Endothelial cell of umbilical vein (primary cell): Measurements from ENCODE around the gene FANCI. TPM values are rescaled to one million over a fixed set of nuclear protein-coding genes. Genes with fewer than 3 reads are reported as not detected.

ENCODE experiments used
- BruUV-seq: library from RNA; stranded (reverse); fragments of 400-500 nt; replicated peaks from 2 replicates; lab custom pipeline; 2021; lab: Mats Ljungman, UMichigan
- CTCF ChIA-PET: fragments of 300-600, 350-600 bp; sonication (Branson Sonifier 250); formaldehyde crosslinking; loops from one replicate; lab custom pipeline; 2021; ENCODE audit warnings: antibody characterized with exemption, inconsistent platforms; lab: Charles Lee
- POLR2A ChIA-PET: fragments of 300-600, 350-600 bp; sonication (Branson Sonifier 250); formaldehyde crosslinking; loops from one replicate; lab custom pipeline; 2021; ENCODE audit warnings: antibody characterized with exemption, inconsistent platforms; lab: Charles Lee
- DNase-seq: peaks from one replicate; pipeline ENCODE4 v3.0.0-alpha.2; 2011; ENCODE audit warnings: low read depth, low spot score
- FAIRE-seq: peaks from 2 replicates; lab custom pipeline; 2011; peaks lifted over from hg19 to GRCh38; lab: Jason Lieb, UNC
- H2AFZ ChIP-seq: 2 replicates; pipeline ENCODE4 v1.6.0; 2012; ENCODE audit warnings: low read depth, low read length, control low read depth, inconsistent platforms
- H3K27ac ChIP-seq: 2 replicates; pipeline ENCODE4 v1.5.1; 2011; ENCODE audit warnings: low read depth, mild to moderate bottlenecking, control low read depth, low read length, moderate library complexity; ENCODE audit not compliant: insufficient read depth
- H3K27me3 ChIP-seq, 2 experiments: 2 replicates each; pipeline versions ENCODE4 v1.6.0 to v1.6.1; 2011; ENCODE audit warnings: low read length in 2 of 2, mixed read lengths in 1 of 2; ENCODE audit not compliant: control insufficient read depth in 2 of 2, insufficient read depth in 2 of 2
- H3K36me3 ChIP-seq, 2 experiments: 2 replicates in 1 of 2; 3 replicates in 1 of 2; pipeline ENCODE4 v1.5.1; 2011; ENCODE audit warnings: low read length in 2 of 2, mild to moderate bottlenecking in 1 of 2, moderate library complexity in 1 of 2; ENCODE audit not compliant: control insufficient read depth in 2 of 2, insufficient read depth in 2 of 2; ENCODE audit errors: extremely low read depth in 1 of 2
- H3K4me1 ChIP-seq: 3 replicates; pipeline ENCODE4 v1.5.1; 2011; ENCODE audit warnings: mild to moderate bottlenecking, low read length; ENCODE audit not compliant: control insufficient read depth, insufficient read depth; ENCODE audit errors: extremely low read depth
- H3K4me2 ChIP-seq: 2 replicates; pipeline ENCODE4 v1.6.1; 2011; ENCODE audit warnings: low read length, control low read depth, mixed read lengths; ENCODE audit not compliant: insufficient read depth
- H3K4me3 ChIP-seq, 3 experiments: fragments of 200-600 bp in 1 of 3; sonication (generic), shearing (Covaris generic) in 1 of 3; replicated peaks in 1 of 3; 2 replicates each; pipeline ENCODE4 v1.5.1; 2011 to 2016; ENCODE audit warnings: control low read depth in 3 of 3, low read length in 3 of 3, mild to moderate bottlenecking in 2 of 3, inconsistent platforms in 1 of 3, low read depth in 1 of 3, moderate library complexity in 1 of 3; ENCODE audit not compliant: insufficient read depth in 1 of 3
- H3K79me2 ChIP-seq: 2 replicates; pipeline ENCODE4 v1.6.0; 2012; ENCODE audit warnings: low read length, inconsistent platforms; ENCODE audit not compliant: control insufficient read depth, insufficient read depth
- H3K9ac ChIP-seq: replicated peaks from 2 replicates; pipeline ENCODE3; 2011; ENCODE audit warnings: low read length, control low read depth; ENCODE audit not compliant: insufficient read depth; ENCODE audit errors: extremely low read depth
- H3K9me1 ChIP-seq: replicated peaks from 3 replicates; pipeline ENCODE4 v1.6.0; 2011; ENCODE audit warnings: mild to moderate bottlenecking, low read length; ENCODE audit not compliant: control insufficient read depth, insufficient read depth; ENCODE audit errors: extremely low read depth
- H3K9me3 ChIP-seq: replicated peaks from 2 replicates; pipeline ENCODE4 v1.5.1; 2012; ENCODE audit warnings: low read length, inconsistent platforms; ENCODE audit not compliant: control insufficient read depth, insufficient read depth
- H4K20me1 ChIP-seq: replicated peaks from 2 replicates; pipeline ENCODE3; 2011; ENCODE audit warnings: mild to moderate bottlenecking, low read length; ENCODE audit not compliant: control insufficient read depth, insufficient read depth; ENCODE audit errors: extremely low read depth
- EZH2 ChIP-seq: IDR thresholded peaks from 2 replicates; pipeline ENCODE4 v1.6.1; 2012; ENCODE audit warnings: borderline replicate concordance, low read depth, mild to moderate bottlenecking, moderate library complexity, low read length, inconsistent platforms; ENCODE audit not compliant: severe bottlenecking
- FOS ChIP-seq: IDR thresholded peaks from 2 replicates; pipeline ENCODE4 v1.6.1; 2011; ENCODE audit warnings: mild to moderate bottlenecking, low read length, moderate library complexity, borderline replicate concordance; ENCODE audit not compliant: insufficient read depth
- GATA2 ChIP-seq: IDR thresholded peaks from 2 replicates; pipeline ENCODE4 v1.7.0; 2011; ENCODE audit warnings: low read depth, mild to moderate bottlenecking, moderate library complexity, mixed read lengths, low read length; ENCODE audit not compliant: insufficient read length, insufficient read depth
- JUN ChIP-seq: IDR thresholded peaks from 2 replicates; pipeline ENCODE4 v1.6.1; 2011; ENCODE audit warnings: borderline replicate concordance, low read depth; ENCODE audit not compliant: insufficient read length, insufficient read depth
- MAX ChIP-seq: IDR thresholded peaks from 2 replicates; pipeline ENCODE4 v1.6.1; 2011; ENCODE audit not compliant: insufficient read depth, insufficient read length
- MYC ChIP-seq: IDR thresholded peaks from one replicate; pipeline ENCODE4 v1.6.1; 2011; ENCODE audit warnings: mild to moderate bottlenecking, low read depth, low read length
- POLR2A ChIP-seq: IDR thresholded peaks from 2 replicates; pipeline ENCODE4 v1.6.1; 2012; ENCODE audit warnings: low read depth, mild to moderate bottlenecking, control low read depth, low read length
- POLR2AphosphoS5 ChIP-seq: IDR thresholded peaks from 2 replicates; pipeline ENCODE4 v1.6.1; 2012; ENCODE audit warnings: low read depth, mild to moderate bottlenecking, control low read depth, low read length, moderate library complexity; ENCODE audit not compliant: insufficient read depth
- dilution Hi-C: fragments of 300-500 bp; cut with MboI; formaldehyde crosslinking; loops from one replicate; pipeline ENCODE4 v1.15.0; 2019; ENCODE audit warnings: low sequenced_read_pairs; ENCODE audit not compliant: extremely low pct_ligation_motif_present
- intact Hi-C: fragments of 100-400 bp; cut with micrococcal nuclease; formaldehyde crosslinking; loops from one replicate; pipeline ENCODE4 v1.10.0; 2022
- polyA plus RNA-seq, 4 experiments: library from polyadenylated mRNA; depleted of rRNA in 3 of 4; stranded (reverse) in 3 of 4; unstranded in 1 of 4; fragments of >200 nt; gene quantifications; 2 replicates each; pipeline versions ENCODE4 v1.2.1 to v1.2.3, GENCODE V29; 2011 to 2012; ENCODE audit warnings: missing spikeins in 1 of 4
- total RNA-seq: library from RNA; stranded (reverse); gene quantifications from 2 replicates; pipeline ENCODE4 v1.2.3, GENCODE V29; 2021
- TF ChIP-seq, protein P1 (sequence below), 2 donors: IDR thresholded peaks; 1 replicate in 1 of 2; 2 replicates in 1 of 2; pipeline ENCODE4 v1.5.1; 2011; ENCODE audit warnings: low read length in 2 of 2, mild to moderate bottlenecking in 2 of 2, moderate library complexity in 2 of 2, control low read depth in 1 of 2, inconsistent platforms in 1 of 2, low read depth in 1 of 2; ENCODE audit not compliant: insufficient read depth in 1 of 2; ENCODE audit errors: extremely low read depth in 1 of 2

Gene FANCI
- total and polyA plus RNA-seq, 2 donors (not counting 3 experiments of a cell fraction or from before 2014, with no cell fraction given) = 10.8 to 74.7 TPM

DNA sequence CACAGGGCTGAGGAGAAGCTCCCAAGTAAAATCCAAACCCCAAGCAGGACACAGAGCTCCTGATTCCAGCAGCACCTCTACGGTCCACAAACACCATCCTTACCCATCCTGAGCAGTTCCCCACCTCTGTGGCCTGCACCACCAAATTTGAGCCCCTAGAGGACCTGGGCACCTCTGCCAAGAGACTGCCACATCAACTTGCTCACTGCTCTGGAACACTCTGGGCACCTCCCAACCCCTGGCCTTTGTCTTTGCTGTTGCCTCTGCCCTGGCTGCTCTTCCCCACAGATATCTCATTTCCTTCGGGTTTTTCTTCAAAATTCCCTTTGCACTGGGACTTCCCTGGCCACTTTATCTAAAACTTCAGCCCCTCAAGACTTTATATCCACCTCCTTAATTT, 28.2 kb upstream of the FANCI start:
- H3K79me2 ChIP-seq = no peaks in the 10 kb centered on the region
- no TSS peak for BruUV-seq
- POLR2A ChIA-PET = no interaction called here
- FAIRE-seq (no peak), DNase-seq (no peak)
- no peaks in the 10 kb centered on the region for H4K20me1 ChIP-seq
- no peak overlapping the region for H3K4me2 ChIP-seq
- TF ChIP-seq GATA2 (no peak), MAX (no peak), MYC (no peak), POLR2A (no peak), FOS (no peak), EZH2 (no peak), JUN (no peak), POLR2AphosphoS5 (no peak)
- TF ChIP-seq, protein P1, sequence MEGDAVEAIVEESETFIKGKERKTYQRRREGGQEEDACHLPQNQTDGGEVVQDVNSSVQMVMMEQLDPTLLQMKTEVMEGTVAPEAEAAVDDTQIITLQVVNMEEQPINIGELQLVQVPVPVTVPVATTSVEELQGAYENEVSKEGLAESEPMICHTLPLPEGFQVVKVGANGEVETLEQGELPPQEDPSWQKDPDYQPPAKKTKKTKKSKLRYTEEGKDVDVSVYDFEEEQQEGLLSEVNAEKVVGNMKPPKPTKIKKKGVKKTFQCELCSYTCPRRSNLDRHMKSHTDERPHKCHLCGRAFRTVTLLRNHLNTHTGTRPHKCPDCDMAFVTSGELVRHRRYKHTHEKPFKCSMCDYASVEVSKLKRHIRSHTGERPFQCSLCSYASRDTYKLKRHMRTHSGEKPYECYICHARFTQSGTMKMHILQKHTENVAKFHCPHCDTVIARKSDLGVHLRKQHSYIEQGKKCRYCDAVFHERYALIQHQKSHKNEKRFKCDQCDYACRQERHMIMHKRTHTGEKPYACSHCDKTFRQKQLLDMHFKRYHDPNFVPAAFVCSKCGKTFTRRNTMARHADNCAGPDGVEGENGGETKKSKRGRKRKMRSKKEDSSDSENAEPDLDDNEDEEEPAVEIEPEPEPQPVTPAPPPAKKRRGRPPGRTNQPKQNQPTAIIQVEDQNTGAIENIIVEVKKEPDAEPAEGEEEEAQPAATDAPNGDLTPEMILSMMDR (IDR thresholded peaks at IDR 0.05; ENCODE audit: extremely low read depth in 1 of 2, insufficient read depth in 1 of 2, low read depth in 1 of 2, low read length in 2 of 2) = no peak
- H2AFZ ChIP-seq = no peak overlapping the region
- intact Hi-C loops (no loop called here), dilution Hi-C loops (no loop called here)
- H3K9me1 ChIP-seq = no peaks in the 10 kb centered on the region
- no peak overlapping the region for H3K9ac ChIP-seq
- H3K27me3 ChIP-seq = peaks cover 5 to 6% of the 10 kb centered on the region in 2 experiments
- no peaks in the 10 kb centered on the region for H3K36me3 ChIP-seq
- no peaks in the 10 kb centered on the region for H3K9me3 ChIP-seq
- no peak overlapping the region for H3K27ac ChIP-seq
- H3K4me1 ChIP-seq = no peaks in the 10 kb centered on the region
- H3K4me3 ChIP-seq = no peak overlapping the region
- CTCF ChIA-PET = interaction anchor here (0.5 to 1.5 kb wide), 3 partner anchors 9 to 29 kb away, joined by 3 to 18 read pairs (median 3); partner anchors contain the start of gene FANCI
